Endothelial cell of umbilical vein (primary cell): ENCODE data around the gene TBX4.

Source experiments
- CTCF ChIP-seq, 2 donors: IDR thresholded peaks; 1 replicate in 1 of 2; 2 replicates in 1 of 2; pipeline ENCODE4 v1.5.1; 2011; ENCODE audit warnings: low read length in 2 of 2, mild to moderate bottlenecking in 2 of 2, moderate library complexity in 2 of 2, control low read depth in 1 of 2, inconsistent platforms in 1 of 2, low read depth in 1 of 2; ENCODE audit not compliant: insufficient read depth in 1 of 2; ENCODE audit errors: extremely low read depth in 1 of 2
- EZH2 ChIP-seq: IDR thresholded peaks from 2 replicates; pipeline ENCODE4 v1.6.1; 2012; ENCODE audit warnings: borderline replicate concordance, low read depth, mild to moderate bottlenecking, moderate library complexity, low read length, inconsistent platforms; ENCODE audit not compliant: severe bottlenecking
- MAX ChIP-seq: IDR thresholded peaks from 2 replicates; pipeline ENCODE4 v1.6.1; 2011; ENCODE audit not compliant: insufficient read depth, insufficient read length
- POLR2AphosphoS5 ChIP-seq: IDR thresholded peaks from 2 replicates; pipeline ENCODE4 v1.6.1; 2012; ENCODE audit warnings: low read depth, mild to moderate bottlenecking, control low read depth, low read length, moderate library complexity; ENCODE audit not compliant: insufficient read depth

- TF ChIP-seq POLR2AphosphoS5 (no peak), MAX (no peak), CTCF (IDR thresholded peaks at IDR 0.05; ENCODE audit: extremely low read depth in 1 of 2, insufficient read depth in 1 of 2, low read depth in 1 of 2, low read length in 2 of 2) (no peak), EZH2 (no peak)
These were observed 11.5 kb upstream of the TBX4 start for GRCh38 chr17:61440697-61441096.
